ENCODE measurements around the gene UBE2G1. TPM values are rescaled to one million over a fixed set of nuclear protein-coding genes. Genes with fewer than 3 reads are reported as not detected.

The UBE2G1 gene
- polyA plus RNA-seq, 1 donor (not counting 4 experiments of a cell fraction or from before 2014, with no cell fraction given) = 86.2 TPM

GRCh38 chr17:4261452-4261851, 105.0 kb downstream of the UBE2G1 start:
- H3K9ac ChIP-seq (ENCODE audit: control insufficient read depth, extremely low read depth, insufficient read depth, low read length) = no peak overlapping the region
- TF ChIP-seq EZH2 (IDR thresholded peaks at IDR 0.05; ENCODE audit: low read length) = no peak
- TF ChIP-seq CTCF (optimal IDR thresholded peaks at IDR 0.05 in 1 of 3, IDR thresholded peaks at IDR 0.05 in 1 of 3, conservative IDR thresholded peaks at IDR 0.05 in 1 of 3; ENCODE audit: extremely low read depth in 1 of 3, insufficient read depth in 2 of 3, low read length in 3 of 3) = no peak
- peaks cover 7% of the 10 kb centered on the region for H3K9me3 ChIP-seq (ENCODE audit: control insufficient read depth, low read depth, low read length)
- H3K36me3 ChIP-seq (ENCODE audit: control insufficient read depth in 2 of 2, extremely low read depth in 1 of 2, insufficient read depth in 2 of 2, low read length in 2 of 2) = peaks cover 0 to 13% of the 10 kb centered on the region in 2 experiments
- no peaks in the 10 kb centered on the region for H3K9me1 ChIP-seq (ENCODE audit: control insufficient read depth, extremely low read depth, insufficient read depth, low read length)
- H3K79me2 ChIP-seq (ENCODE audit: control insufficient read depth, insufficient read depth, low read length) = peaks cover 75% of the 10 kb centered on the region
- no peak overlapping the region for H2AFZ ChIP-seq (ENCODE audit: control insufficient read depth, low read length)
- peaks cover 3% of the 10 kb centered on the region for H4K20me1 ChIP-seq (ENCODE audit: control insufficient read depth, extremely low read depth, insufficient read depth, low read length)
- dilution Hi-C loops (cut with MboI; ENCODE audit: extremely low pct_ligation_motif_present, low sequenced_read_pairs) = no loop called here
- H3K27me3 ChIP-seq (ENCODE audit: control insufficient read depth, extremely low read depth, insufficient read depth, low read length) = no peaks in the 10 kb centered on the region
- DNase-seq (ENCODE audit: low read depth, low spot score) (no peak), FAIRE-seq (no peak)
- no peak overlapping the region for H3K4me3 ChIP-seq (ENCODE audit: control insufficient read depth in 2 of 3, extremely low read depth in 1 of 3, insufficient read depth in 2 of 3, low read depth in 1 of 3, low read length in 3 of 3)
- H3K4me1 ChIP-seq (ENCODE audit: control insufficient read depth, extremely low read depth, insufficient read depth, low read length) = peaks cover 20% of the 10 kb centered on the region
- H3K4me2 ChIP-seq (ENCODE audit: control insufficient read depth, extremely low read depth, insufficient read depth, low read depth, low read length) = no peak overlapping the region
- H3K27ac ChIP-seq (ENCODE audit: control insufficient read depth, insufficient read depth, low read length) = no peak overlapping the region

- no peak overlapping the region for H2AFZ ChIP-seq (ENCODE audit: control insufficient read depth, low read length)
- H4K20me1 ChIP-seq (ENCODE audit: control insufficient read depth, extremely low read depth, insufficient read depth, low read length) = peaks cover 3% of the 10 kb centered on the region
- dilution Hi-C loops (cut with MboI; ENCODE audit: extremely low pct_ligation_motif_present, low sequenced_read_pairs) = no loop called here
- DNase-seq (ENCODE audit: low read depth, low spot score) = no peak
- H3K9ac ChIP-seq (ENCODE audit: control insufficient read depth, extremely low read depth, insufficient read depth, low read length) = no peak overlapping the region
- peaks cover 12% of the 10 kb centered on the region for H3K4me1 ChIP-seq (ENCODE audit: control insufficient read depth, extremely low read depth, insufficient read depth, low read length)
- TF ChIP-seq CTCF (optimal IDR thresholded peaks at IDR 0.05 in 1 of 3, IDR thresholded peaks at IDR 0.05 in 1 of 3, conservative IDR thresholded peaks at IDR 0.05 in 1 of 3; ENCODE audit: extremely low read depth in 1 of 3, insufficient read depth in 2 of 3, low read length in 3 of 3) = no peak
- TF ChIP-seq EZH2 (IDR thresholded peaks at IDR 0.05; ENCODE audit: low read length) = no peak
- peaks cover 0 to 15% of the 10 kb centered on the region in 2 experiments for H3K36me3 ChIP-seq (ENCODE audit: control insufficient read depth in 2 of 2, extremely low read depth in 1 of 2, insufficient read depth in 2 of 2, low read length in 2 of 2)
- H3K27me3 ChIP-seq (ENCODE audit: control insufficient read depth, extremely low read depth, insufficient read depth, low read length) = no peaks in the 10 kb centered on the region
- no peak overlapping the region for H3K4me3 ChIP-seq (ENCODE audit: control insufficient read depth in 2 of 3, extremely low read depth in 1 of 3, insufficient read depth in 2 of 3, low read depth in 1 of 3, low read length in 3 of 3)
- H3K79me2 ChIP-seq (ENCODE audit: control insufficient read depth, insufficient read depth, low read length) = peaks cover 95% of the 10 kb centered on the region
- FAIRE-seq = no peak
- H3K9me1 ChIP-seq (ENCODE audit: control insufficient read depth, extremely low read depth, insufficient read depth, low read length) = no peaks in the 10 kb centered on the region
- no peak overlapping the region for H3K4me2 ChIP-seq (ENCODE audit: control insufficient read depth, extremely low read depth, insufficient read depth, low read depth, low read length)
- peaks cover 7% of the 10 kb centered on the region for H3K9me3 ChIP-seq (ENCODE audit: control insufficient read depth, low read depth, low read length)
- no peak overlapping the region for H3K27ac ChIP-seq (ENCODE audit: control insufficient read depth, insufficient read depth, low read length)
Observed at GRCh38 chr17:4258867-4259266, 107.6 kb downstream of the UBE2G1 start.
